ENCODE measurements around the gene CCDC167.
"Not testable (repeated sequence)": the region's sequence is repeated elsewhere in the genome, so short reads cannot be mapped to it uniquely, and the experiment has no call there.

Gene CCDC167

DNA sequence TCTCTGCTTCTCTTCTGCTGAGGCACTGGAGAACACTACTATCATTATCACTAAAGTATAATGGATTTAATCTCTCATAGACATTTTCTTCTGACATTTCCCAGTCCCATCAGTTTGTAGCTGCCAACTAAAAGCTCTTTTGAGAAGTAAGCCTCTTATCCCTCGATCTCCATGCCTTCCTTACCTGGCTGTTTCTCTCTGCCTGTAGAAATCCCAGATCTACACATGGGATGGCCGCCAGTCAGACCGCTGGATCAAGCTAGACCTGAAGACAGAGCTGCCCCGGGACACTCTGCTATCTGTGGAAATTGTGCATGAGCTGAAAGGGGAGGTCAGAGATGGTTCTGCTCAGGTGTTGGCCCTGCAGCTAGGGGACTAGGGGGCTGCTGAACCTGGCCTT is 25.4 kb downstream of the CCDC167 start:
- no peak for DNase-seq (ENCODE audit: low read depth in 2 of 2, low spot score in 1 of 2)

DNA sequence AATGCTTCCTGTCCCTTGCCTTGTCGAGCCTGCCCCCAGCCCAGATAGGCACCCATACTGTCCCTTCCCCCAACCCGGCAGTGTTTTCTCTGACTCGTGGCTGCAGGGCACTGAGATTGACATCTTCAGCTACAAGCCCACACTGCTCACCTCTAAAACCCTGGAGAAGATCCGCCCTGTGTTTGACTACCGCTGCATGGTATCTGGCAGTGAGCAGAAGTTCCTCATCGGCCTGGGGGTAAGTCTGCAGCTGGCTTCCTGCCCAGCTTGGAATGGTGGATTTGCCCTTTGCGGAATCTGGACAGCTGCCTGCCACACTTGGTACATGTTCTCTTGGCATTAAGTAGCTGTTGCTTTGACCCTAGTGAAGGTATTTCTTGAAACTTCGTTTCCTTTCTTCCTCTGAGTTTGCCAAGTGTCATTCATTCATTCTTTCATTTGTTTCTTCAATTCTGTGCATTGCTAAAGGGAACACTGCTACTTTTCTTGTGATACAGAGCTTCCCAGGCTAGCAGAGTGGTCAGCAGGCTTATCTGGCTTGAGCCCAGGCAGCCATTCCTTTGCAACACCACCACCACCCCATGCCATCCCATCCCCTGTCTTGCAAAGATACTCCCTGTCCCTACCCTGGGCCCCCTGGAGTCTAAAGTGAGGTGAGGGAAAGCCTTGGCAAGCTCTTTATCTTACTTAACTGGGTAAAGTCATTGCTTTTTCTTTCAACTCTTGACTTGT is 26.2 kb downstream of the CCDC167 start:
- no peak for DNase-seq (ENCODE audit: low read depth in 2 of 2, low spot score in 1 of 2)

DNA sequence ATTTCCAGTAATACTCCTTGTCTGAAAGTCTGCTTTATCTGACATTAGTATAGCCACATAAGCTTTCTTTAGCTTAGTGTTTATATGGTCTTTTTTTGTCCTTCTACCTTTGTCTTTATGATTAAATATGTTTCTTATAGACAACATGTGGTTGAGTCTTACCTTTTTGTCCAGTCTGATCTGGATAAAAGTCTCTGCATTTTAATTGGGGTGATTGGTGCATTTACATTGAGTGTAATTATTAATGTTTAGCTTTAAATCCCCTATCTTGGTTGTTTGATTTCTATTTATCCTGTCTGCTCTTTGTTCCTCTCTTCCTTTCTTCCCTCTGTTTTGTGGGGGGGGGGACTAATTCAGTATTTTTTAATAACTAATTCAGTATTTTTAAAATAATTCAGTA is 32.0 kb downstream of the CCDC167 start:
- DNase-seq (ENCODE audit: low read depth in 2 of 2, low spot score in 1 of 2) = no peak

DNA sequence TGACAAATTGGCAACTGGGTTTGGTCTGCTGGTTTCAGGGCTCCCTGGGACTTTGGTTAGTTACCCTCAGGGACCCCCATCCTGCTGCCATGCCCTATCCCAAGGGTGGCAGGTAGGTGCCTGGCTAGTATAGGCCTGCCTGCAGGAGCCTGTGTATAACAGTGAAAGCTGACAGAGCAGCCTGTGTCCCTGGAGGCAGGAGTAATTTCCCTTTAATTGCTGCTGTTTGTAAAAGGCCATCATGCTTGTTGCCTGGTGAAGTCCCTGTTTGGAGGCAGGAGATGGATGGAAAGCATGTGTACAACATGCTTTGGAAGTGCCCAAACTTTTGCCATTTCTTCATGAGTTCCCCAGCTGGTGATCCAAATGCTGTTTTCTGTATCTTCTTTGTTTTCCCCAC is 36.6 kb downstream of the CCDC167 start:
- no peak for DNase-seq (ENCODE audit: low read depth in 2 of 2, low spot score in 1 of 2)

DNA sequence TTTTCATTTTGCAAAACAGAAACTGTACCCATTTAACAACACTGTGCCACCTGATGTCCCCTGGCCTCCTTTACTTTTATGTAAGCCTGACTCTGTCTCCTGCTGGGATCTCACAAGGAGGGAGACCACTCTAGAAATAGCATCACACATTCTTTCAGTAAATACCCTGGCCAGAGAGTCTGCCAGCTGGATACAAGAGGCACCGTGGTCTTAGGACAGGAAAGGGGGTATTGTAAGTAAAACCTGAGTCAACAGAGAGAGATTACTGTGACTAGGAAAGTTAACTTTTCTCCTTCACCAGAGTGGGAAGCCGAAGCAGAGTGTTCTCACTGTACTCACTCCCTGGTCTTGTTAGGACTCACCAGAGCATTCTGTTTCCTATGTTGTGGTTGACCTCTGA is 38.9 kb downstream of the CCDC167 start:
- DNase-seq (ENCODE audit: low read depth in 2 of 2, low spot score in 1 of 2) = no peak

DNA sequence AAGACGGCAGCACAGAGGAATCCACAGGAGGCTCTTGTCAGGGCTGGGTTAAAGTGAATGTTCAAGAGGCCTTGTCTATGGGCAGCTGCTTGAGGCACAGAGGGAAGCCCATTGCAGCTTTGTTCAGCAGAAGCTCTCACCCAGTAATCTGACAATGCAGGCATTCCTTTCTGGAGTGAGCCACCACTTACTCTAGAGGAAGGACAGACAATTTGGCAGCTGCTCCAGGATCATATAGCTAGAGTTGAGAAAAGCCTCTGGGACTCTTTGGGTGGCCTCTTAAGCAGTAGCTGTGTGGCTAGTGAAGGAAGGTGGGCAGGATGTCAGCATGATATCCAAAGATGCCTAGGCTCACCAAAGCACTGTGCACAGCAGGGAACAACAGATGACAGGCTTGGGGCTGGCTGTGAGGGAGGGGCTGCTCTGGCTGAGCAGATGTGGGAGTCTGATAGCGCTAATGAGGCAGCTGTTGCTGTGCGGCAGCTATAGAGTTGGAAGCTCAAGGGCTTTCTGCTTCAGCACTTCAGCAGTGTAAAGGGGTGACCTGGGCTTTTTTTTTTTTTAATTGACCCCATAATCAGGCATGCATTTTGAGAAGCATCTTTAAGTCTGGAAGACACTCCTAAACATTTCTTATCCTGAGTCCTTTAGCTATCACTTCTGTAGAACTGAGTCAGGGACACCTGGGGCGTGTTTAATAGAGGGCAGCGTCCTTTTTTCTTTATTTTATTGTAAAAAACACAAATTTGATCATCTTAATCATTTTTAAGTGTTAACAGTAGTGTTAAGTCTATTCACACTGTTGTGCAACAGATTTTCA is 39.5 kb downstream of the CCDC167 start:
- no peak for DNase-seq (ENCODE audit: low read depth in 2 of 2, low spot score in 1 of 2)

DNA sequence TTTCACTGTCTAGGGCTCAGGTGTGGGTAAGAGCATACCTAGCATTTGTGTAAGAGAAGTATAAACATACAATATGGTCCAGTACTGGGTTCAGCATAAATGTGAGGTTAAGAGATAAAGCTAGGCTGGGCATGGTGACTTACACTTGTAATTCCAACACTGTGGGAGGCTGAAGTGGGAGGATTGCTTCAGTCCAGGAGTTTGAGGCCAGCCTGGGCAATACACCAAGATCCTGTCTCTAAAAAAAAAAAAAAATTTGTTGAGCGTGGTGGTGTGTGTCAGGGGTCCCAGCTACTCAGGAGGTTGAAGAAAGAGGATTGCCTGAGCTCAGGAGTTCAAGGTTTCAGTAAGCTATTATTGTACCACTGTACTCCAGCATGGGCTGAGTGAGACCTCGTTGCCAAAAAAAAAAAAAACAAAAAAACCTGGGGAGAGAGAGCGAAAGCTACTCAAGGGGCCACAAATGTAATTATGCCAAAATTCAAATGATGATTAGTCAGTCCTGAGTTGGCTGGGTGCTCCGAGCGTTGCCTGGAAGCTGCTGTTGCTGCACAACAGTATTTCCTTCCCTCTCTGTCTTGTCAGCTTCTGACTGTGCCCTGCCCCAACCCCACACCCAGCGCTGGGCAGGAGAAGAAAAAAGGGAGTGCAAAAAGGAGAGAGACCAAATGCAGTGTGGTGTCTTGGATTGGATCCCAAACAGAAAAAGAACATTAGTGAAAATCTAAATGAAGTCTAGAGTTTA is 42.7 kb downstream of the CCDC167 start:
- DNase-seq (ENCODE audit: low read depth in 2 of 2, low spot score in 1 of 2) = no peak

DNA sequence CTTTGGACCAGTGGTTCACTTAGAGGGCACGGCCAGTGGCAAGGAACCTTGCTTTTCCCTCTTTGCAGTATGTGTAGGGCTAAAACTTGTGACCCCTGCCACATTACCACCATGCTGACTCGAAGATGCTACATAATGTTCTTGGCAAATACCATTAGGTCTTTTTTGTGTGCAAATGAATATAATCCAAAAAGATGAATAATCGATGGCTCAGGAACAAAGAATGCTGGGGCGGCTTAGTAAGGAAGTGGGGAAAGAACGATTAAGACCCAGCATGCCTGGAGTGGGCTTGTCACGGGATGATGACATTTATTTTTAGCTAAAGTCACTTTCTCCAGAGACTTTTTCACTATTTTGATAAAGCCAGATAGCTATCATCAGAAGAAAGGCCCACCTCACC is 43.6 kb downstream of the CCDC167 start:
- no peak for DNase-seq (ENCODE audit: low read depth in 2 of 2, low spot score in 1 of 2)

DNA sequence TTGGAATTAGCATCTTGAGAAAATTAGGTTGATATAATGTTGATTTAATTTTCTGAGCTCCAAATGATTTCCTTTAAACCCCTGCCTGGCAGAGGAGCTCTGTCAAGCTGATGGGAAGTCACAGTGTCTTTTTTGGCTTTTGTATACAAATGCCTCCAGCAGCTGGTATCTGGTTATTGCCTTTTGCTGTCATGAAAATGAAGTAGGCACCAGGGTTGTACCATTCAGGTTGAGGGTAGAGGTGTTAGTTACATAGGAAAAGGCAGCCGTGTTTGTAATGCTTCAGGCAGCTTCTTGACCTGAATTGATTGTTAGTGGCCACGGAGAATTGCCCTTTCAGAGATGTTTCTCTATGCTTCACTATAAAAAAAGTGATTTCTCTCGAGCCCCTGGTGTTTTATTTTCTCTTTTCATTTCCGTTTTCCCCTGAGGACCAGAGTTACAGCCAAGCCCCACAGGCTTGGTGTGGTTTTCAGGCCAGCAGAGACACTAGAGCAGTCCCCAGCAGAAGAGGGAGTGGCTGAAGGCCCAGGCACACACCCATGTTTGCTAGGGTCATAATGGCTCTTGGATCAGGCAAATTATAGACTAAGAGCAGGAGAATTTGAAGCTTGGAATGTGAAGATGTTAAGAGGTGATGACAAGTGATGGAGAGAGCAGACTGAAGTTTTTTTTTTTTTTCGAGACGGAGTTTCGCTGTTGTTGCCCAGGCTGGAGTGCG is 45.1 kb downstream of the CCDC167 start:
- no peak for DNase-seq (ENCODE audit: low read depth in 2 of 2, low spot score in 1 of 2)

DNA sequence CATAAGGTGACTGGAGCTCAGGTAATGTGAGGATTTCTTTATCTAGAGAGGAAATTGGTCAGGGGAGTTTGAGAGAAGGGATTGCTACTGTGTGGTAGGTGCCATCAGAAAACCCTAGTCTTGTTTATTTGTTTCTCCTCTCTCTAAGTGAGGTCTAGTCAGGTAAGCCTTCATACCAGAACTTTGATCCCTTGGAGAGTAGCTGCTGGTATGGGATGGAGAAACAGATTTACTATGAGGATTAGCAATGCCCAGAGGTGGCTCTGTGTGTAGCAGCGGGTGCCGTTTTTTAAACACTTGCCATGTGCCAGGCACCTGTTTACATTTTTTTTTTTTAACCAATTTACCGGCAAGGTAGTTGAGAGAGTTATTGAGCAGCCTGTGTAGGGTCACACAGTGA is 47.2 kb downstream of the CCDC167 start:
- DNase-seq (ENCODE audit: low read depth in 2 of 2, low spot score in 1 of 2) = no peak

DNA sequence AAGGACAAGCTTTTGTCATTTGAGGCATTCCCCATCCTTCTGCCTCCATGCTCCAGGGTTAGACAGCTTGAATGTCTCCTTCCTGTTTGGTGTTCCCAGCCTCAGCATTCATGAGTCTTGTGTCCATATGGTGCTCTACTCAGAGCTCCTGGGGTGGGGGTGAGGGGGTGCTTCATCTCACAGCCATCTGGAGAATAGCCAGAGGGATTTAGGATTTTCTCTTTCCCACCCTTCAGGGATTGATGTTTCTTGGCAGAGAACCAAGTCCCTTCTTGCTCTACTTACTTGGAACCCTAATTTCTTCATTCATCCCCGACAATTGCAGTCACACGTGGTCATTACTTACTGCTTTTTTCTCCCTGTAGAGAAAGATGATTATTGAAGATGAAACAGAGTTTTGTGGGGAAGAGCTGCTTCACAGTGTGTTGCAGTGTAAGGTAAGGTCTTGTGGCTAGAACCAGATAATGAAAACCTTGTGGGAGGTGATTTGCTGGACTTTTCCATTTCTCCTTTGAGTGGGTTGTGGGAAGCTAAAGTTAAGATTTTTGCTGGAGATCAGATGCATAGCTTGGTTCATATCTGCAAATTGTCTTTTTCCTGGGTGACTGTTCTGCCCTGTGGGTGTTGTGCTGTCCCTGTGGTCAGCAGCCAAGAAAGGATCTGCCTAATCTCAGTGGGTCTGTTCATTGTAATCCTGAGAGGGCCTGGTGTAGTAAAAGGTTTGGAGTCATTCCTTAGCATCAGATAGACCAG is 48.1 kb downstream of the CCDC167 start:
- no peak for DNase-seq (ENCODE audit: low read depth in 2 of 2, low spot score in 1 of 2)

DNA sequence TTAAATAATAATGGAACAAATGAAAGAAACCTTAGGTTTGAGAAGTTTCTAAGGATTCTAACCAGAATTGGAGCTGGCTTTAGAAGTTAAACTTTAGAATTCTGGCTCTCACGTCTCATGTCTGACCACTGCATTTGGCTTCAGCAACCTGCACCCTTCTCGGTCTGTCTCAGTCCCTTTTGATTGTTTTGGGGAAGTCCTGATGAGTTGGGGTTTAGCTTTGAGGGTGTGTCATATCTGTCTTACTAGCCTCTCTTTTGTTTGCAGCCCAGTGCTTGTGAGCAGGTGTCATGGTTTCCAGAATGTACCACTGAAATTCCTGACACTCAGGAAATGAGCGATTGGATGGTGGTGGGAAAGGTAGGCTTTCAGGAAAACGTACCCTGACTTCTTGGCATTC is 49.7 kb downstream of the CCDC167 start:
- DNase-seq (ENCODE audit: low read depth in 2 of 2, low spot score in 1 of 2) = no peak

DNA sequence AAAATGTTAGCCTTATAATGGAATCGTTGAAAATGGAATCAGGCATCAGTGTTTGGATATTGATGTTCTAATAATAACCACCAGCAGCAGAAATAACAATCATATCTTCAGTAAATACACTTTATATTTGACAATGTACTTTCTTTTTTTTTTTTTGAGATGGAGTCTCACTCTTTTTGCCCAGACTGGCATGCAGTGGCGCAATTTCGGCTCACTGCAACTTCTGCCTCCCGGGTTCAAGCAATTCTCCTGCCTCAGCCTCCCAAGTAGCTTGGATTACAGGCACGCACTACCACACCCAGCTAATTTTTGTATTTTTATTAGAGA is 56.5 kb downstream of the CCDC167 start:
- DNase-seq (ENCODE audit: low read depth in 2 of 2, low spot score in 1 of 2) = not testable (repeated sequence)

DNA sequence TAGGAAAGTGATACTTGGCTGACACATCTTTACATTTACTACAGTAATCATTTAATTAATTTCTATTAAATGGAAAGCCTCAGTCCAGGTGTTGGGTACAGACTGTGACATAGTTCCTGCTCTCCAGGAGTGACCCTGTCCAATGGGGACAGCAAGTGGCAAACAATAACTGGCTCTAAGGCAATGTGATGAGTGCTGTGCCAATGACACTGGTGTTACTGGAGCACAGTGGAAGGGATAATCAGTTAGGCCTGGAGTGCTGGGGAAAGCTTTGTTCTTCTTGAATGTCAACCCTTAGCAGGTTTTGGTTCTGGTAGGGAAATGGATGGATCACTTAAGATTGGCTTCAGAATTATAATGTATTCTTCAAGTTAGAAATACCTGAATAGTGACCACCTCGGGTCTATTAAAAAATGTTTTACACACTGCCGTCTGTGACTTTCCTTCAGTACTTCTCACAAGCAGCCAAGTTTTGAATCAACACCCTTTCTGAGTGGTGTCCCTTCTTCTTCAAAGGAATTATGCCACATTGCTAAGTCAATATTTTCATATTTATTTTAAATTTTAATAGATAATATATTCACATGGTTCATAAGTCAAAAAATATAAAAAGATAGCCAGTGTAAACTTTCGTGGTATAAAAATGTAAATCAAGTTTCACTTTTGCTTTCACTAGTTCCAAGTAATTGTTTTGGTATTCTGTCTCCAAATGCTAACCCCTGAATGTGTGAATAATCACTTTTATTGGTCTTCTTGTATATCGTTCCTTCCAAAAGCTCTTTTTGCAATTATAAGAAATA is 57.1 kb downstream of the CCDC167 start:
- no peak for DNase-seq (ENCODE audit: low read depth in 2 of 2, low spot score in 1 of 2)

DNA sequence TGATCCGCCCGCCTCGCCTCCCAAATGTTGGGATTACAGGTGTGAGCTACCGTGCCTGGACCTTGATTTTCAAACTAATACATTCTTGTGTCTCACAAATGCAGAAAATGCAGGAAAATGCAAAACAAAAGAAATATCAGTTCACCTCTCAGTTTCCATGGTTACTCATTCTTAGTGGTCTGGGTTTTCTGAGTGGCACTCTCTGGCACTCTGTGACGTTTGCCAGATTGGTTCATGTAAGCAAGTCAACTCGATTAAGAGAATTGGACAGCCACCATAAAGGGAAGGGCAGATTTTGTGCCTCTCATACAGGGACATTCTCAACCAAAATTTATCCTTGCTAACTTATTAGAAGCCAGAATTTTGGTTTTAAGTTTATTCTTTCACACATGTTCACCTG is 58.0 kb downstream of the CCDC167 start:
- DNase-seq (ENCODE audit: low read depth in 2 of 2, low spot score in 1 of 2) = no peak

DNA sequence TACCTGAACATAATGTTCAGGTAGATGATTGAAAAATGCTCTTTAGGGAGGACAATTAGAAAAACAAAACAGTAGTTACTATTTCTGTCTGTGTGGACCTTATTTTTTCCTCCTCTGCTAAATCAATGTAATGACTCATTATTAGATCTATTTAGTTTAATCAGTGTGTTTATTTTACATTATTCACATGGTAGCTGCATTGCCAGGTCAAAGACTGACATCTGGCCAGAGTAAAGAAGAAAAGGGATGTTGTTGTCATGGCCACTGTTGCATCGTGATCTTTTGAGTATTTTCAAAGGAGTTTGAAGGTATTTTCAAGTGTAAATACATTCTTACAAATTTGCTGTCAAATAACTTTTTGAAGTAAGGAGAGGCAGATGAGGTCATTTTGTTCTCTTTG is 60.8 kb downstream of the CCDC167 start:
- no peak for DNase-seq (ENCODE audit: low read depth in 2 of 2, low spot score in 1 of 2)

DNA sequence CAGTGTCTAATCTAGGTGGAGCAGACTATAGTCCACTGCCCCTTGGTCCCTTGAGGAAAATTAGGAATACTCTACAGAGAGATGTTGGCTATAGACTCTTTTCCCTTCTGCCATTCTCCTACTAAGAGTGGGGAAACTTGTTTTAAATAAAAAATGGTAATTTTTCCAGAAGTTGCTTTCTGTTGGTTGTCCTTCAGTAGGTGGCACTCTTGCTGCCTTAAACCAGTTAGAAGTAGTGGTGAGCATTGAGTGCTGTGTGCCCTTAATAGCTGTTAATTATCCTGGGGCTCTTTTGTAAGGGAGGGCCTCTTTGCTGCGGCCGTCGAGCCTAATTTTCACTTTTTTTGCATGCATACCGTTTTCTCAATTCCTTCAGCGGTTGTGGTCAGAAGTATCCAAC is 63.9 kb downstream of the CCDC167 start:
- DNase-seq (ENCODE audit: low read depth in 2 of 2, low spot score in 1 of 2) = no peak

DNA sequence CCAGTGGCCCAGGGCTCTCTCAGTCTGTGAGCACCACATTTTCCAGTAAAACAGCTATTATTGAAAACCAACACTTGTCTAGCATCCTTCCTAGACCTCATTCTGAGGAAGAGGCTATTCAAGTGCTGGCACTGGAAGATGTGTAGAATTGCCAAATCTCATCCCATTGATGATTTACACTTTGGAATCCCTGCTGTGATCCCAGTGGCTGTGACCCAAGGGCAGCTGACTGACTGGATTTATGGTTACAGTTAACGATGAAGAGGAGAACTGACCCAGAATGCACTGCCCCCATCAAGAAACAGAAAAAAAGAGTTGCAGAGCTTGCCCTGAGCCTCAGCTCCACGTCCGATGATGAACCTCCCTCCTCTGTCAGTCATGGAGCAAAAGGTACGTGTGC is 64.3 kb downstream of the CCDC167 start:
- no peak for DNase-seq (ENCODE audit: low read depth in 2 of 2, low spot score in 1 of 2)

DNA sequence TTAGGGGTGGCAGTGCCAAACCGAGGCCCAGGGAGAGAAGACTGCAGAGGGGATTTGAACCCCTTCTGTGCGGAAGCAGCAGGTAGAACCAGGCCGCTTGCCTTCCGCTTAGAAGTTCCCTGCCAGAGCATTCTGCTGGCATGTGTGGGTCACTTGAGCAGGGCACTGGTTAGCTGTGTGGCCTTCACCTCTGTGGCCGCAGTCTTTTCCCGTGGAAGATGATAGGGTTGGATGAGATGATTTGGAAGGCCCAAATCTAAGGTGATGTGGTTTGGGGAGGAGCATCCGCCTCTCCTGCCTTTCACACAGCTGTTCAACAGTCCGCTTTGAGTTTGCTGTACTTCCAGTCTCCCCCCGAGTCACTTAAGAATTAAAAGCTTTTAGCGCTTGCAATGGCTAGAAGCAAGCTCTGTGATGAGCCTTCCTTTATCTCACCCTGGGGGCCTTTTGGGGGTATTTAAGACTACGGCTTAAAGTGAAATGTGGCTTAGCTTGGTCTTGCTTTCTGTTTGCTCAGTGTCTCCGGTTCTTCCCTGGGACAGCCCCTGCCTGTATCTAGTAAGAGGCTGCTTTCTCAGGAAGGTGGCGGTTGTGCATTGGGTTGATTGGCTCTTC is 65.9 kb downstream of the CCDC167 start:
- DNase-seq (ENCODE audit: low read depth in 2 of 2, low spot score in 1 of 2) = peak; percentile 9 to 11

All from stimulated activated CD8-positive, alpha-beta memory T cell treated with anti-CD3 and anti-CD28 coated beads, Interleukin-4, amount 100 ng/mL, for 1 hour (primary cell).